Gastrocnemius medialis (tissue), 4 donors: ENCODE measurements around the gene TARDBP.

Experiments used
- POLR2A ChIP-seq, 2 donors: fragments of 450-650 bp; IDR thresholded peaks; one replicate each; pipeline ENCODE4 v1.6.1; 2017; ENCODE audit warnings: antibody characterized with exemption in 2 of 2, mild to moderate bottlenecking in 2 of 2, moderate library complexity in 2 of 2
- TF ChIP-seq, protein P1 (sequence below), 5 experiments: fragments of 450-650 bp in 3 of 5; fragments of 200-600 bp in 2 of 5; sonication (generic) in 2 of 5; IDR thresholded peaks in 4 of 5; conservative IDR thresholded peaks in 1 of 5; 1 replicate in 4 of 5; 2 replicates in 1 of 5; pipeline ENCODE4 v1.5.1; 2016 to 2019; ENCODE audit warnings: antibody characterized with exemption in 5 of 5, mild to moderate bottlenecking in 3 of 5, moderate library complexity in 3 of 5

GRCh38 chr1:11061652-11062365 is 49.4 kb downstream of the TARDBP start:
- no peak for TF ChIP-seq POLR2A (IDR thresholded peaks at IDR 0.05)
- TF ChIP-seq, protein P1, sequence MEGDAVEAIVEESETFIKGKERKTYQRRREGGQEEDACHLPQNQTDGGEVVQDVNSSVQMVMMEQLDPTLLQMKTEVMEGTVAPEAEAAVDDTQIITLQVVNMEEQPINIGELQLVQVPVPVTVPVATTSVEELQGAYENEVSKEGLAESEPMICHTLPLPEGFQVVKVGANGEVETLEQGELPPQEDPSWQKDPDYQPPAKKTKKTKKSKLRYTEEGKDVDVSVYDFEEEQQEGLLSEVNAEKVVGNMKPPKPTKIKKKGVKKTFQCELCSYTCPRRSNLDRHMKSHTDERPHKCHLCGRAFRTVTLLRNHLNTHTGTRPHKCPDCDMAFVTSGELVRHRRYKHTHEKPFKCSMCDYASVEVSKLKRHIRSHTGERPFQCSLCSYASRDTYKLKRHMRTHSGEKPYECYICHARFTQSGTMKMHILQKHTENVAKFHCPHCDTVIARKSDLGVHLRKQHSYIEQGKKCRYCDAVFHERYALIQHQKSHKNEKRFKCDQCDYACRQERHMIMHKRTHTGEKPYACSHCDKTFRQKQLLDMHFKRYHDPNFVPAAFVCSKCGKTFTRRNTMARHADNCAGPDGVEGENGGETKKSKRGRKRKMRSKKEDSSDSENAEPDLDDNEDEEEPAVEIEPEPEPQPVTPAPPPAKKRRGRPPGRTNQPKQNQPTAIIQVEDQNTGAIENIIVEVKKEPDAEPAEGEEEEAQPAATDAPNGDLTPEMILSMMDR (IDR thresholded peaks at IDR 0.05 in 4 of 5, conservative IDR thresholded peaks at IDR 0.05 in 1 of 5), result no peak
